CD4-positive, alpha-beta T cell treated with Interleukin-15 for 1 hour (primary cell): ENCODE data around the gene SGSM2.
A peak's percentile ranks its signal among the peaks of the same experiment; 100 is the strongest.

Experiments used
- DNase-seq: peaks from one replicate; pipeline ENCODE4 v3.0.0-alpha.2; 2020

SGSM2 gene

DNA sequence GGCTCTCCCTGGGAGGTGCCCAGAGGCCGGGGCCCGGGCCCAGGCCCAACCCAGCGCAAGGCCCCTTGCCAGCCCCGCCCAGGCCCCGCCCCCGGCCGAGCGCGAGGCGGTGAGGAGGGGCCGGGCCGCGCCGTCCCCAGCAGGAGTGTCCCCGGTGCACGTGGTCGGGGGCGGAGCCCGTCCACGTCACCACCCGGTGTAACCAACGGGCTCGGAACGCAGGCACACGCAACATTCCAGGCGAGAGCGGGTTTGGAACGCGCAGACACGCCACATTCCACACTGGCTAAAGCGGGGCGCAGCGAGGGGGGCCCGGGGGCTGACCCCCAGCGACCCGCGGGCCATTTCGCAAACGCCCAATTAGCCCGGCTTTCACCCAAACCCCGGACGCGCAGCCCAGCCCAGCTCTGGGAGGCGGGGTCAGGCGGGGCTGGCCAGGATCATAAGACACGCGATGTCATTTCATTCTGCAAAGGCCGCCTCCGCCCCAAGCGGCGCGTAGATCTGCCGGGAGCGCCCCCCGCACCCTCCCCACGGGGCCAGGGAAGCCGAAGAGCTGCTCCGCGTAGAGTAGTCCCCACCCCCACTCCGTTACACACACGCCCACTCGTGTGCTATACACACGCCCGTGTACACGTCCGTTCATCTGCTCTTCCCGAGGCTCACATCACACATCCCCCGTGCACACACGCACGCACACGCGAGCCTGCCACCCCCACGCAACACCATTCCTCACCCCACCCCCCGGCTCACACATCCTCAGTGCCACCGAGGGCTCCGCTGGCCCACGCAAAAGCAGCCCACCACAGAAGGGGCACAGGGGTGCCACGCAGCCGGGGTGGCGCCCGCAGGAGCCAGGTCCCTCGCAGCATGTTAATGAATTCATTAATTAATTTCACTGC, 62.5 kb downstream of the SGSM2 start:
- DNase-seq: peak; percentile 95

- peak; percentile 40 for DNase-seq
Measured at GRCh38 chr17:2400474-2400866, 63.2 kb downstream of the SGSM2 start.

GRCh38 chr17:2400877-2401425, 63.6 kb downstream of the SGSM2 start, which contains the start of gene MNT:
TSS of gene MNT (minus strand) at chr17:2401060. CDS start at chr17:2400712, 348 bp downstream.
- peak; percentile 96 for DNase-seq

DNA sequence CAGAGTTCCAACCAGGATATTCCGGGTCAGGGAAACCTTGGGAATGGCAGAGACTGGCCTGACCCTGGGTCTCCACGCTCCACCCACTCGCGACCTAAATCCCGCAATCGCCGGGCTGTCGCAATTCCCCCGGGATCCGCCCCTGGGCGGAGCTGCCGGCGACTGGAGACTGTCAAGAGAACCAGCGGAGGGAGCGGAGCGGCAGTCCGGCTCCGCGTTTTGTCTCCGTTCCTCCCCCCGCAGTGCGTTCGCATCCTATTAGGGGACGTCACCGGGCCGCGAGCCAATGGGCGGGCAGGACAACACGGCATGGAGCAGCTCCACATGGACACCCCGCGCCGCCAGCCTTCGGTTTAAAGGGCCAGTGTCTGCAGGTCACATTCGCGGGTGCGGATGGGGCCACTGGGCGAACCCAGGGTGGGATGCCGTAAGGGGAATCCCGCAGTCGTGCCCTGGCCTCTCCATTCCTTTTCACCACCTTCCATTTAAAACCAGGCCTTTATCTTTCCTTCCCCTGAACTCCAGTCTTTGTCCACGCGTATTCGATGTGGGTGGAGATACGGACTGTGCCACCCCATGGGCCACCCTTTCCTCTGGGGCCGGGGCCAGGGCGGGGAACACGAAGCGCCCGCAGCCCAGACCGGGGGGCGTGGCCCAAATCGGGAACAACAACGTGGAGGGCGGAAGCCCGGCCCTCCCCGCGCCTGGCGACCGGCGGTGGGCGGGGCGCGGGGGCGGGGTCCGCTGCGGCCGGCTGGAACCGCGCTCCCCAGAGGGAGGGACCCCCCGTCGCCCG, 64.3 kb downstream of the SGSM2 start:
- peak; percentile 99 for DNase-seq

DNA sequence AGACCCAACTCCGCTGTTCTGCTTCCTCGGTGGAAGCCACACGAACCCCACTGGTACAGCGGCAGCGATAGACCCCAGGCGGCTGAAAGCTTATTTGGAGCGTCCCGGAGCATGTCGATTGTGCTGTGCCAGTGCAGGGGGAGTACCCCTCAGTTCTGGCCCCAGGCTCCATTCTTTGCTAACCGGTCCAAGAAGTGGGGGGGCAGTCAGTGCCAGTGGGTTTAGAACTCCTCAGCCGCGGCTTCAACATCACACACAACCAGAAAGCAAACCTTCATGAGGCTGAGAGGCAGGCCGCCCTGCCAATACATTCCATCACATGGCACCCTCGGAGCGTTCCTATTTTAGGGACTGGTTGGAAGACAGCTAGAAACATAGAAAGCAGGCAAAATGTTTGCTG, 65.2 kb downstream of the SGSM2 start:
- no peak for DNase-seq

GRCh38 chr17:2403044-2403443, 65.7 kb downstream of the SGSM2 start:
- no peak for DNase-seq

DNA sequence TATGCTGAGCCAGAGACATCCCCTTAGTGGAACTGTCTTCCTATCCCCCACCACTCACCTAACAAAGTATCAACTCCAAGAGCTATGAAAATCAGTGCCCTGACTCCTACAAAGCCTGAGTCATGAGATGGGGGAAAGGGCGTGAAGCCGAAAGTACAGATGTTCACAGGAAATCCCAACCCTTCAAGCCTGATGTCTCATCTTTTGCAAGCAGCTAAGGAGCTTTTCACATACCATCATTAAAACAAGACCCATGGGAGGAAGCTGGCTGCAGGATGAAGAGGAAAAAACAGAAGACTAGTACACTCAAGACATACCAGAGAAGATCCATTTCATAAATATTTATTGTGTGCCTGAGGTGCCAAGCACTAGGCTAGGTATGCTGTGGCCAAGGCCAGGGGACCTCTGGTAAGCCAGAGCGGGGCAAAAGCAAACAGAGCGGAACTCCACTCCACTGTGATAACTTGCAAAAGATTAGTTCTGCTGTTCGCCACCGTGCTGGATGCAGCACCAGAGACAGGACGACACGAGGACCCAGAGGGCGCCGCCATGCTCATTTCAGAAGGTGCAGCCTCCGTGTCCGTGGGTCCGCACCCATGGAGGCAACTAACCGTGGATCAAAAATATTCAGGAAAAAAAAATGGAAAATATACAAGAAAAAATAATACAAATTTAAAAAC, 68.1 kb downstream of the SGSM2 start:
- no peak for DNase-seq

GRCh38 chr17:2406271-2406902, 69.1 kb downstream of the SGSM2 start:
- DNase-seq: no peak

DNA sequence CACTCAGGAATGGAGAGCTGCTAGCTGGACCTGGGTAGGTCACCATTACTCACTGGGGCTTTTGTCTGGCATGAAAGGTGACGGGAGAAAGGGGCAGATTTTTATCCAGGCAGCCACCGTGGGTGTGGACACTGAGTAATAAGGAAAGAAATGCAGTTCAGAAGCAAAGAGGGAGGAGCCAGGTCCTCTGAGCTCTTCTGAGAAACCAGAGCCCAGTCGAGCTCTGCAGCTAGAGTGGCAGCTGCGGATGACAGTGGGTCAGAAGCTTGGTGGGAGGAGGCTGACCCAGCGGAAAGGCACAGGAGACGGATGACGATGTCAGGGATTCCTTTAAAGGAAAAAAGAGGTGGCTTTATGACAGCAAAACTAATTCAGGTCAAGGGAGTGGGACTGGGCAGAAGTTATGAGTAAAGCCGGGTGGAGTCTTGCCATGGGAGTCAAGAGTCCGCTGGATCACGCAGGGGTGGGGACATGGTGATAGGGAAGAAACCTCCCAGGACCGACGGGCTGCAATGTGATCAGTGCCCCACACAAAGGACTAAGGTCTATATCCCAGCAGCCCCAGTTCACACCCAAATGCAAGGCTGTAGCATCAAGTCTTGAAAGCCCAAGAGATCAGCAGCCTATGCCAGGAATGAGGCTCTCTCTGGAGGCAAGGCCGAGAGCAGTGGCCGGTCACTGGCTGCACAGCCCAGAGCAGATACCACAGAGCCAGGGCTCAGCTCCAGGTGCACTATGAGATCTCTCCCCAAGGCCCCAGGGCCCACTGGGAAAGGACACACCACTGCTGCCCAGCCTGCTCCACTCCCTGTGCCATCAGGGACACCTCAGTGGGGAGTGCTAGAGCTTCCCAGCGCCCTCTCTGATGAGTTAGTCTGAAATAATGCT, 69.8 kb downstream of the SGSM2 start:
- no peak for DNase-seq

- no peak for DNase-seq
Measured at GRCh38 chr17:2410951-2411350, 73.7 kb downstream of the SGSM2 start.

- DNase-seq: no peak
Measured at GRCh38 chr17:2412561-2413021, 75.3 kb downstream of the SGSM2 start.

- no peak for DNase-seq
Measured at GRCh38 chr17:2414446-2415064, 77.3 kb downstream of the SGSM2 start.

GRCh38 chr17:2415081-2415480, 77.8 kb downstream of the SGSM2 start:
- no peak for DNase-seq

- peak; percentile 83 for DNase-seq
Measured at GRCh38 chr17:2416010-2416734, 78.9 kb downstream of the SGSM2 start.

DNA sequence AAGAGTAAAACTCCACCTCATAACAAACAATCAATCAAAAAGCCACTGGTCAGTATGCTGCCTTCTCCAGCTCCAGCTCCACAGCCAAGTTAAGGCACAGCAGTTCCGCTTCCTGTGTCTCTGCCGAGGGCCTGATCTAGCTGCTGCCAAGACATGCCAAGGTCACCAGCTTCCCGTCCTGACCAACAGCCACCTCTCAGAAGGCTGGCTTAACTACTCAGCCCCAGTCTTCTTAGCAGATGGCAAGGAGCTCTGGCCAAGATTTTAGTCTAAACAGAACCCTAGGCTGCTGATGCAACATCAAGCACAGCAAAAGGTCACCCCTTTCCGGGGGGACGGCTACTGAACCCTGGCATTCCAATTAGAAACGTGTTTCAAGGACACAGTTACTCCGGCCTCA, 81.3 kb downstream of the SGSM2 start:
- DNase-seq: no peak

DNA sequence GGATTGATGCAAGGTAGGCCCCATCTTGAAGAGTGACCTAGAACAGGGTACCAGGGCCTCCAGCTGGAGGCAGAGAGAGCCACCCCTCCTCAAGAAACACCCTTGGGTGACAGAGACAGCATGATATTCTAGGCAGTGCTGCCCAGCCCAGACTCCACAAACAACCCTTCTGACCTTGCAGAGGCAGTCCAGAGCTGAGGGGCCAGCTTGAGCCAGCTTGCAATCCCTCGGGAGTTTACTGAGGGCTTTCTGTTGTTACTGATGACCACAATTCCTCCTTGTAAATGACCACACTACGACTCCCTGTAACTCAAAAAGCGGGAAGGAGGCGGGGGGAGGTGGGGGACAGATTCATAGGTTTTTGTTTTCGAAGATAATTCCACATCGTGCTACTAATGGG, 82.2 kb downstream of the SGSM2 start:
- no peak for DNase-seq

GRCh38 chr17:2420176-2420575, 82.9 kb downstream of the SGSM2 start:
- DNase-seq: no peak

DNA sequence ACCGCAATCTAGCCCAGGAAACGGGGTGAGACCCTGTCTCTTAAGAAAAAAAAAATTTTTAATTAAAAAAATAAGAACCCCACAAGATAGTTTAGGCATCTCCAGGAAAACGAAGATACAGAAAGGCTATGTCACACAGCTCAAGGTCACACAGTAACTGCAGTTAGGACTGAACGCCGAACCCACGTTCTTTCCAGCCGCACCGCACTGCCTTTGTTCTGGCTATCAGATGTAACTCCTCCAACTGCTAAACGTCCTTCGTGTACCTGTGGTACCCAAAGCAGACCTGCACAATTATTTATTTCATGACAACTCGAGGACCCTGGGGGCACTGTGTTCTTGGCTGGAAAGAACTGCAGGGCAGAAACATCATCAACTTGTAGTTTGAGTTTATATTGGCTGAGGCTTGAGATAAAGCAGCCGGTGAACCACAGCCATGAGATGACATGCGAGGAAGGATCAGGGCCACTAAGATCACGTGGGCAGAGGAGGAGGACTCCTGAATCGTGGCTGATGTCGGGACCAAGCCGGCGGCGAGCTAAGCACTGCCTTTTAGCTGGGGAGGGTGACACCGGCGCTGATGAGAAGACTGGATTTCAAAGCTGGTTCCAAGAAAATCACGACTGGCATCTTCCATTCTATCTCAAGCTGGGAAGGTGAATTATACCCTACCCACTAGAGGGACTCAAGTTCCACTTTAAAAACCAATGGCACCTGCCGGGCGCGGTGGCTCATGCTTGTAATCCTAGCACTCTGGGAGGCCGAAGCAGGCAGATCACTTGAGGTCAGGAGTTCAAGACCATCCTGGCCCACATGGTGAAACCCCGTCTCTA, 84.2 kb downstream of the SGSM2 start:
- DNase-seq: no peak

DNA sequence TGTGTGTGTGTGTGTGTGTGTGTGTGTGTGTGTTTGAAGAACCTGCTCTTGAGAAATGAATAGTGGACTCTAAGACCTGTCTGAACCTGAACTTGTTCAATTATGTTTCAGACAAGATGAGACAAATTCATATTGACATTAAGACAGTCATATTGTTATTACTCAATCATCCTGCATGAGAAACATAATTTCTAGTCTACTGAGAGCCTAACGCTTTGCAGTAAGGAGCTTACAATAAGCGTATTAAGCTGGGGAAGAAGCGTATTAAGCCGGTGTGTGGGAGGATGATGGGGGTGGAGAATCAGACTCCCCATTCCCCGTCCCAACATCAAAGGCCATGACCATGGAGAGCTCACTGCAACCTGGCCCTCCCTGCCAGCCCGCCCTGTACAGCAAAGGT, 86.0 kb downstream of the SGSM2 start:
- DNase-seq: no peak
